Thymus (tissue), 14 donors: ENCODE results near the gene NMU. TPM values are rescaled to one million over a fixed set of nuclear protein-coding genes. Genes with fewer than 3 reads are reported as not detected.
"Not testable (repeated sequence)": the region's sequence is repeated elsewhere in the genome, so short reads cannot be mapped to it uniquely, and the experiment has no call there.

ENCODE experiments used
- DNase-seq, 9 donors: peaks; one replicate each; pipeline ENCODE4 v3.0.0-alpha.2; 2013; ENCODE audit warnings: low spot score in 9 of 9, low read depth in 6 of 9, missing footprints in 1 of 9
- H3K27ac ChIP-seq, 2 donors: one replicate each; pipeline ENCODE4 v1.5.1; 2013; ENCODE audit warnings: control low read depth in 1 of 2, low read depth in 1 of 2, low read length in 1 of 2, mild to moderate bottlenecking in 1 of 2, moderate library complexity in 1 of 2
- H3K27me3 ChIP-seq, 2 donors: one replicate each; pipeline ENCODE4 v1.5.1; 2013; ENCODE audit warnings: low read length in 1 of 2; ENCODE audit not compliant: control insufficient read depth in 2 of 2, insufficient read depth in 1 of 2
- H3K36me3 ChIP-seq, 2 donors: one replicate each; pipeline ENCODE4 v1.5.1; 2013; ENCODE audit warnings: low read length in 1 of 2, mild to moderate bottlenecking in 1 of 2, moderate library complexity in 1 of 2; ENCODE audit not compliant: control insufficient read depth in 2 of 2, insufficient read depth in 2 of 2
- H3K4me1 ChIP-seq, 2 donors: one replicate each; pipeline ENCODE4 v1.5.1; 2013; ENCODE audit warnings: low read length in 2 of 2; ENCODE audit not compliant: control insufficient read depth in 2 of 2, insufficient read depth in 2 of 2
- H3K4me3 ChIP-seq, 2 donors: one replicate each; pipeline ENCODE4 v1.5.1; 2013; ENCODE audit warnings: low read length in 2 of 2, control low read depth in 1 of 2, mild to moderate bottlenecking in 1 of 2
- H3K9me3 ChIP-seq, 2 donors: one replicate each; pipeline ENCODE4 v1.5.1; 2013; ENCODE audit warnings: low read length in 1 of 2, mild to moderate bottlenecking in 1 of 2; ENCODE audit not compliant: control insufficient read depth in 2 of 2, insufficient read depth in 1 of 2
- WGBS: extraction: QIAGEN DNeasy Blood & Tissue Kit; methylation state at CpG from one replicate; pipeline ENCODE4 v1.1.7; 2013; 5-methylcytosine and 5-hydroxymethylcytosine counted together
- long read RNA-seq, 10 donors: transcript quantifications; one replicate each; lab custom pipeline, GENCODE V29; 2026
- polyA plus RNA-seq: library from polyadenylated mRNA; stranded (reverse); fragments of 200-250 nt; gene quantifications from one replicate; pipeline ENCODE4 v1.2.3, GENCODE V29; 2013
- total RNA-seq: library from RNA; stranded (reverse); fragments of 120-200 nt; gene quantifications from one replicate; pipeline ENCODE4 v1.2.4, GENCODE V29; 2013
- donor health status: healthy.

Gene NMU, protein sequence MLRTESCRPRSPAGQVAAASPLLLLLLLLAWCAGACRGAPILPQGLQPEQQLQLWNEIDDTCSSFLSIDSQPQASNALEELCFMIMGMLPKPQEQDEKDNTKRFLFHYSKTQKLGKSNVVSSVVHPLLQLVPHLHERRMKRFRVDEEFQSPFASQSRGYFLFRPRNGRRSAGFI
- 2.5 TPM for total RNA-seq
- 2.9 TPM for polyA plus RNA-seq
- long read RNA-seq, donor 1, result 0 reads
- long read RNA-seq, donor 2, result 0 reads
- long read RNA-seq, donor 3, partial matches to known transcripts, result 0 of 4 reads
- long read RNA-seq, donor 3, other reads (novel, unspliced or antisense), result 0 of 4 reads
- long read RNA-seq, donor 4, result 0 reads
- long read RNA-seq, donor 5, partial matches to known transcripts, result 0 of 4 reads
- long read RNA-seq, donor 5, other reads (novel, unspliced or antisense), result 0 of 4 reads
- long read RNA-seq, donor 6, partial matches to known transcripts, result 0 of 1 reads
- long read RNA-seq, donor 6, other reads (novel, unspliced or antisense), result 0 of 1 reads
- long read RNA-seq, donor 7, result 0 reads
- long read RNA-seq, donor 8, result 0 reads
- long read RNA-seq, donor 9, result 0 reads
- long read RNA-seq, donor 10, result 0 reads

DNA sequence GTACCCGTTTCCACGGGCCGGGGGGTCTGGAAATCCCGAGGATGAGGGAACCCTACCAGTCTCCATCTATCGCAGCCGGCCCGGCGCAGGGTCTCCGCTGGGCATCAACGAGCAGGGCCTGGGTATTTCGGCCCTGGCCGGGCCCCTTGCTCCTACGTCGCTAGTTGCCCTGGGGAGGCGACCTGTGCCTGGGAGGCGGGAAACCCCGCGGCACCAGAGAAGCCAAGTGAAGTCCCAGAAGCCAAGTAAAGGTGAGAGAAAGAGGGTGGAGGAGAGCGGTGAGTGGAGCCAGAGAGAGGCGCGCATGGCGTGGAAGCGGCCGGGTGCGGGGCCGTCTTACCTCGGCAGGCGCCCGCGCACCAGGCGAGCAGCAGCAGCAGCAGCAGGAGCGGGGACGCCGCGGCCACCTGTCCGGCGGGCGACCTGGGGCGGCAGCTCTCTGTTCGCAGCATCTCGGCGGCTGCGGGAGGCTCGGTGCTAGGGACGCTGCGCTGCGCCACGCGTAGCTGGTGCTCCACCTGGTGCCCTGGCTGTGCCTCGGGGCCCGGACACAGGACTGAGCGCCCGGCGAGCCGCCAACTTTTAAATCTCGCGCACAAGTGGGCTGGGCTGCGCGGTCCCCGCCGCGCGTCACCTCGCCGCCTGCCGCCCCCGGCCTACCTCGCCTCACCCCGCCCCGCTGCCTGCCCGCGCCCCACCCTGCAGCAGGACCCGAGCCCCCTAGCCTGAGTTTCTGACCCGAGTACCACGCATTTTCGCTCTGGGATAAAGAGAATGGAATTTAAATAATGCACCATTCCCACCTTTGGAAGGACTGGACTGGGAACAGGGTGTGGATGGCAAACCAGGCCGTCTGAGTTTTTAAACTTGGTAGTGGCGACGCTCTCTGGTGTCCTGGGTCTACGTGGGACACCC is at the start of gene NMU:
Gene NMU (minus strand): TSS at position 558 of the 915 bp plus-strand sequence. CDS start 106 bp downstream, at position 452.
- Histone ChIP-seq H3K27me3 (peaks cover 49 to 62% of the 10 kb centered on the region in 2 donors), H3K4me1 (peaks cover 9 to 12% of the 10 kb centered on the region in 2 donors), H3K4me3 (peak within 1 kb of the TSS; percentile 19 to 53), H3K27ac (no peak within 1 kb of the TSS), H3K9me3 (peaks cover 0 to 3% of the 10 kb centered on the region in 2 donors), H3K36me3 (no peaks in the 10 kb centered on the region)
- WGBS, result 2% methylated on average over 80 of the region's 80 CpGs
- peak in 6 of 9 donors; percentile 13 to 56 (median 25) for DNase-seq

- Histone ChIP-seq H3K36me3 (no peaks in the 10 kb centered on the region), H3K27me3 (no peaks in the 10 kb centered on the region), H3K4me3 (no peak overlapping the region), H3K4me1 (no peaks in the 10 kb centered on the region), H3K9me3 (no peaks in the 10 kb centered on the region), H3K27ac (no peak overlapping the region)
- no peak for DNase-seq
- WGBS, result 95% methylated on average over 3 of the region's 3 CpGs
Observed at GRCh38 chr4:55684276-55684675, 48.2 kb upstream of the NMU start.

DNA sequence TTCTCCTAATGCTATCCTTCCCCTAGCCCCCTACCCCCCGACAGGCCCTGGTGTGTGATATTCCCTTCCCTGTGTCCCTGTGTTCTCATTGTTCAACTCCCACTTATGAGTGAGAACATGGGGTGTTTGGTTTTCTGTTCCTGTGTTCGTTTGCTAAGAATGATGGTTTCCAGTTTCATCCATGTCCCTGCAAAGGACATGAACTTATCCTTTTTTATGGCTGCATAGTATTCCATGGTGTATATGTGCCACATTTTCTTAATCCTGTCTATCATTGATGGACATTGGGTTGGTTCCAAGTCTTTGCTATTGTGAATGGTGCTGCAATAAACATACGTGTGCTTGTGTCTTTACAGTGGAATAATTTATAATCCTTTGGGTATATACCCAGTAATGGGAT is 46.7 kb upstream of the NMU start:
- not testable (repeated sequence) for H3K9me3 ChIP-seq, H3K4me3 ChIP-seq, H3K4me1 ChIP-seq, DNase-seq, H3K27me3 ChIP-seq, H3K27ac ChIP-seq, H3K36me3 ChIP-seq
- 94% methylated on average over 3 of the region's 3 CpGs for WGBS

DNA sequence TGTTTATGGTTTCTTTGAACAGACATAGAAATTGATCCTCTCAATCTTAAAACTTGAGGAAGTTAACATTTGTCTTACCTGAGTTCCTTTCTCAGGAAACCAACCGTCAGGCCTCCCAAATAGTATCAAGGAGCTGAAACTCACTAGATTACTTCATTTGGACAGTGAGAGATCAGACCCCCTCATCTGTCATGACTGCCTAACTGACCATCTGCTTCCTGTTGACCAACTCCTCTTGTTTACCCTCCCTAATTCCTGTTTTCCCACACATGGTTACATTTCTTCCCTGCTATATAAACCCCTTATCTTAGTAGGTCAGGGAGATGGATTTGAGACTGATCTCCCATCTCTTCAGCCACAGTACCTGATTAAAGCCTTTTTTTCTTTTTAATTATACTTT is 46.2 kb upstream of the NMU start:
- H3K27me3 ChIP-seq, result no peaks in the 10 kb centered on the region
- H3K27ac ChIP-seq, result no peak overlapping the region
- H3K4me3 ChIP-seq, result no peak overlapping the region
- no peaks in the 10 kb centered on the region for H3K9me3 ChIP-seq
- 90% methylated on average over 1 of the region's 1 CpG for WGBS
- no peaks in the 10 kb centered on the region for H3K36me3 ChIP-seq
- no peak for DNase-seq
- no peaks in the 10 kb centered on the region for H3K4me1 ChIP-seq

- H3K9me3 ChIP-seq, result no peaks in the 10 kb centered on the region
- 98% methylated on average over 3 of the region's 3 CpGs for WGBS
Observed at GRCh38 chr4:55681430-55681829, 45.3 kb upstream of the NMU start.

GRCh38 chr4:55675196-55675793 is 39.2 kb upstream of the NMU start:
- no peaks in the 10 kb centered on the region for H3K36me3 ChIP-seq
- H3K4me3 ChIP-seq, result no peak overlapping the region
- no peaks in the 10 kb centered on the region for H3K9me3 ChIP-seq
- WGBS, result 69% methylated on average over 4 of the region's 4 CpGs
- no peak for DNase-seq
- H3K4me1 ChIP-seq, result no peaks in the 10 kb centered on the region
- no peak overlapping the region for H3K27ac ChIP-seq
- H3K27me3 ChIP-seq, result no peaks in the 10 kb centered on the region

More at GRCh38 chr4:55681430-55681829, 45.3 kb upstream of the NMU start:
- Histone ChIP-seq H3K27me3 (no peaks in the 10 kb centered on the region), H3K4me3 (no peak overlapping the region), H3K36me3 (no peaks in the 10 kb centered on the region), H3K4me1 (no peaks in the 10 kb centered on the region), H3K27ac (no peak overlapping the region)
- DNase-seq, result no peak

GRCh38 chr4:55673424-55673823 is 37.3 kb upstream of the NMU start:
- H3K27me3 ChIP-seq, result no peaks in the 10 kb centered on the region
- WGBS, result 88% methylated on average over 1 of the region's 1 CpG
- no peak for DNase-seq

DNA sequence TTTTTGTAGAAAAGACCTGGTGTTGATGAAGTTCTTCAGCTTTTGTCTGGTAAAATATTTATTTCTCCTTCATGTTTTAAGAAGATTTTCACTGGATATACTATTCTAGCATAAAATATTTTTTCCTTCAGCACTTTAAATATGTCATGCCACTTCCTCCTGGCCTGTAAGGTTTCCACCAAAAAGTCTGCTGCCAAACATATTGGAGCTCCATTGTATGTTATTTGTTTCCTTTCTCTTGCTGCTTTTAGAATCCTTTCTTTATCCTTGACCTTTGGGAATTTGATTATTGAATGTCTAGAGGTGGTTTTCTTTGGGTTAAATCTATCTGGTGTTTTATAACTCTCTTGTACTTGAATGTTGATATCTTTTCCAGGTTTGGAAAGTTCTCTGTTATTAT is 35.6 kb upstream of the NMU start:
- Histone ChIP-seq H3K27me3 (no peaks in the 10 kb centered on the region), H3K36me3 (no peaks in the 10 kb centered on the region), H3K4me1 (no peaks in the 10 kb centered on the region), H3K27ac (no peak overlapping the region), H3K4me3 (no peak overlapping the region), H3K9me3 (no peaks in the 10 kb centered on the region)
- no peak for DNase-seq

More at GRCh38 chr4:55673424-55673823, 37.3 kb upstream of the NMU start:
- Histone ChIP-seq H3K4me1 (no peaks in the 10 kb centered on the region), H3K9me3 (no peaks in the 10 kb centered on the region), H3K27ac (no peak overlapping the region), H3K4me3 (no peak overlapping the region), H3K36me3 (no peaks in the 10 kb centered on the region)
